Fibroblast of skin of right biceps (primary cell): ENCODE data around the gene ACTR3C.
"Not testable (repeated sequence)": the region's sequence is repeated elsewhere in the genome, so short reads cannot be mapped to it uniquely, and the experiment has no call there.

Source experiments
- DNase-seq: peaks from one replicate; pipeline ENCODE4 v3.0.0-alpha.2; 2013

The ACTR3C gene

GRCh38 chr7:150335108-150335773 lies 11.9 kb upstream of the ACTR3C start:
- DNase-seq, result peak; percentile 51

- DNase-seq, result no peak
These were observed 10.8 kb upstream of the ACTR3C start for GRCh38 chr7:150334108-150334507.

GRCh38 chr7:150333659-150334058 lies 10.3 kb upstream of the ACTR3C start:
- DNase-seq, result no peak

GRCh38 chr7:150332852-150333635 lies 9.7 kb upstream of the ACTR3C start:
- DNase-seq, result no peak

GRCh38 chr7:150330211-150330885 lies 7.0 kb upstream of the ACTR3C start:
- no peak for DNase-seq

GRCh38 chr7:150329331-150330120 lies 6.2 kb upstream of the ACTR3C start:
- no peak for DNase-seq

- no peak for DNase-seq
These were observed 4.0 kb upstream of the ACTR3C start for GRCh38 chr7:150327308-150327707.

GRCh38 chr7:150326657-150327268 lies 3.4 kb upstream of the ACTR3C start:
- no peak for DNase-seq

GRCh38 chr7:150325901-150326300 lies 2.6 kb upstream of the ACTR3C start:
- DNase-seq, result no peak

GRCh38 chr7:150325110-150325611 lies 1.8 kb upstream of the ACTR3C start:
- peak; percentile 25 for DNase-seq

- DNase-seq, result no peak
These were observed 1.1 kb upstream of the ACTR3C start for GRCh38 chr7:150324373-150324961.

- DNase-seq, result no peak
These were observed 482 bp upstream of the ACTR3C start for GRCh38 chr7:150323682-150324372.

GRCh38 chr7:150322114-150322832 lies 1.1 kb downstream of the ACTR3C start:
- no peak for DNase-seq

- no peak for DNase-seq
These were observed 1.6 kb downstream of the ACTR3C start for GRCh38 chr7:150321788-150322113.

- DNase-seq, result peak; percentile 56
These were observed 5.4 kb downstream of the ACTR3C start for GRCh38 chr7:150317748-150318444.

- DNase-seq, result not testable (repeated sequence)
These were observed 6.4 kb downstream of the ACTR3C start for GRCh38 chr7:150316987-150317386.

- no peak for DNase-seq
These were observed 8.6 kb downstream of the ACTR3C start for GRCh38 chr7:150314639-150315239.

GRCh38 chr7:150313870-150314269 lies 9.5 kb downstream of the ACTR3C start:
- no peak for DNase-seq

GRCh38 chr7:150313367-150313809 lies 10.0 kb downstream of the ACTR3C start:
- DNase-seq, result no peak
